Mesenchymal stem cell (in vitro differentiated cells and primary cell): ENCODE data around the gene MRPS33.

Source experiments
- DNase-seq: peaks from one replicate; pipeline ENCODE4 v3.0.0-alpha.2; 2013
- H2AFZ ChIP-seq: one replicate; pipeline ENCODE4 v1.6.1; 2013; ENCODE audit warnings: low read depth, mild to moderate bottlenecking, control low read depth, inconsistent platforms, low read length, moderate library complexity
- H2AK5ac ChIP-seq: 2 replicates; pipeline ENCODE4 v1.6.1; 2013; ENCODE audit warnings: low read length, moderate library complexity, mild to moderate bottlenecking, inconsistent platforms; ENCODE audit not compliant: severe bottlenecking
- H2BK120ac ChIP-seq: one replicate; pipeline ENCODE4 v1.6.1; 2013; ENCODE audit warnings: low read depth, mild to moderate bottlenecking, inconsistent platforms, low read length, moderate library complexity
- H2BK12ac ChIP-seq, 2 experiments: one replicate each; pipeline ENCODE4 v1.6.1; 2013; ENCODE audit warnings: inconsistent platforms in 2 of 2, low read length in 2 of 2, mild to moderate bottlenecking in 2 of 2, moderate library complexity in 2 of 2, control low read depth in 1 of 2
- H2BK15ac ChIP-seq: one replicate; pipeline ENCODE4 v1.6.1; 2013; ENCODE audit warnings: mild to moderate bottlenecking, low read depth, inconsistent platforms; ENCODE audit not compliant: poor library complexity, severe bottlenecking
- H2BK5ac ChIP-seq: 2 replicates; pipeline ENCODE4 v1.6.1; 2013; ENCODE audit warnings: low read depth, mild to moderate bottlenecking, low read length, control low read depth, inconsistent platforms; ENCODE audit not compliant: poor library complexity, severe bottlenecking
- H3K14ac ChIP-seq, 2 experiments: one replicate each; pipeline ENCODE4 v1.6.1; 2013; ENCODE audit warnings: inconsistent platforms in 2 of 2, low read length in 2 of 2, control low read depth in 1 of 2, mild to moderate bottlenecking in 1 of 2, moderate library complexity in 1 of 2
- H3K18ac ChIP-seq, 2 experiments: one replicate each; pipeline ENCODE4 v1.6.1; 2013; ENCODE audit warnings: inconsistent platforms in 2 of 2, low read length in 2 of 2, control low read depth in 1 of 2, low read depth in 1 of 2, mild to moderate bottlenecking in 1 of 2
- H3K23ac ChIP-seq, 2 experiments: one replicate each; pipeline ENCODE4 v1.6.1; 2013; ENCODE audit warnings: inconsistent platforms in 2 of 2, low read length in 2 of 2, mild to moderate bottlenecking in 2 of 2, moderate library complexity in 2 of 2, control low read depth in 1 of 2
- H3K27ac ChIP-seq: 2 replicates; pipeline ENCODE4 v1.5.1; 2013; ENCODE audit warnings: mild to moderate bottlenecking, moderate library complexity, low read length, control low read depth, inconsistent platforms; ENCODE audit not compliant: poor library complexity, severe bottlenecking
- H3K27me3 ChIP-seq, 2 experiments: 2 replicates each; pipeline versions ENCODE4 v1.6.1 to v1.7.0; 2013; ENCODE audit warnings: low read length in 2 of 2, mild to moderate bottlenecking in 2 of 2, moderate library complexity in 2 of 2, control low read depth in 1 of 2, inconsistent platforms in 1 of 2; ENCODE audit not compliant: control insufficient read depth in 1 of 2, insufficient read depth in 1 of 2
- H3K36me3 ChIP-seq, 2 experiments: 2 replicates each; pipeline versions ENCODE4 v1.6.1 to v1.7.0; 2013; ENCODE audit warnings: low read length in 2 of 2, control low read depth in 1 of 2, inconsistent platforms in 1 of 2, low read depth in 1 of 2, mild to moderate bottlenecking in 1 of 2; ENCODE audit not compliant: insufficient read depth in 2 of 2, control insufficient read depth in 1 of 2
- H3K4ac ChIP-seq, 2 experiments: one replicate each; pipeline ENCODE4 v1.6.1; 2013; ENCODE audit warnings: inconsistent platforms in 2 of 2, low read length in 2 of 2, mild to moderate bottlenecking in 2 of 2, moderate library complexity in 2 of 2, control low read depth in 1 of 2, low read depth in 1 of 2
- H3K4me1 ChIP-seq: 2 replicates; pipeline ENCODE4 v1.6.1; 2013; ENCODE audit warnings: low read depth, low read length, control low read depth; ENCODE audit not compliant: control insufficient read depth, insufficient read depth
- H3K4me2 ChIP-seq: 2 replicates; pipeline ENCODE4 v1.6.1; 2013; ENCODE audit warnings: low read length, mild to moderate bottlenecking, inconsistent platforms; ENCODE audit not compliant: poor library complexity, severe bottlenecking
- H3K4me3 ChIP-seq, 2 experiments: 2 replicates each; pipeline versions ENCODE4 v1.5.1 to v1.7.0; 2013; ENCODE audit warnings: low read length in 2 of 2, mild to moderate bottlenecking in 2 of 2, control low read depth in 1 of 2, low read depth in 1 of 2; ENCODE audit not compliant: insufficient read depth in 1 of 2
- H3K79me1 ChIP-seq: replicated peaks from 2 replicates; pipeline ENCODE4 v1.6.1; 2013; ENCODE audit warnings: mild to moderate bottlenecking, control low read depth, low read length, inconsistent platforms; ENCODE audit not compliant: poor library complexity, severe bottlenecking
- H3K9ac ChIP-seq: 2 replicates; pipeline ENCODE4 v1.7.0; 2013; ENCODE audit warnings: mild to moderate bottlenecking, low read length, moderate library complexity
- H3K9me3 ChIP-seq: 2 replicates; pipeline ENCODE4 v1.7.0; 2013; ENCODE audit warnings: mild to moderate bottlenecking, low read length; ENCODE audit not compliant: control insufficient read depth
- H4K8ac ChIP-seq: one replicate; pipeline ENCODE4 v1.6.1; 2013; ENCODE audit warnings: inconsistent platforms, mild to moderate bottlenecking, low read length, moderate library complexity
- H4K91ac ChIP-seq: one replicate; pipeline ENCODE4 v1.6.1; 2013; ENCODE audit warnings: mild to moderate bottlenecking, low read length, inconsistent platforms
- WGBS: methylation state at CpG from one replicate; pipeline ENCODE4 v1.1.7; 2013; ENCODE audit warnings: mixed read lengths; 5-methylcytosine and 5-hydroxymethylcytosine counted together

Gene MRPS33

GRCh38 chr7:141028767-141029166 is 14.0 kb upstream of the MRPS33 start:
- 70% methylated on average over 2 of the region's 3 CpGs for WGBS
- no peak overlapping the region for H2AFZ ChIP-seq
- peaks cover 23% of the 10 kb centered on the region for H3K9me3 ChIP-seq
- no peak overlapping the region for H2BK120ac ChIP-seq
- no peaks in the 10 kb centered on the region for H3K27me3 ChIP-seq
- H2BK5ac ChIP-seq, result no peak overlapping the region
- no peak overlapping the region for H2BK15ac ChIP-seq
- H3K4ac ChIP-seq, result no peak overlapping the region
- no peak overlapping the region for H3K14ac ChIP-seq
- peaks cover 1% of the 10 kb centered on the region for H3K4me1 ChIP-seq
- H3K18ac ChIP-seq, result no peak overlapping the region
- no peaks in the 10 kb centered on the region for H3K79me1 ChIP-seq
- H3K9ac ChIP-seq, result no peak overlapping the region
- no peaks in the 10 kb centered on the region for H3K36me3 ChIP-seq
- H2BK12ac ChIP-seq, result no peak overlapping the region
- no peak overlapping the region for H4K8ac ChIP-seq
- H4K91ac ChIP-seq, result no peak overlapping the region
- H3K4me2 ChIP-seq, result no peak overlapping the region
- H3K27ac ChIP-seq, result no peak overlapping the region
- no peak overlapping the region for H3K4me3 ChIP-seq
- no peak for DNase-seq
- no peak overlapping the region for H2AK5ac ChIP-seq
- H3K23ac ChIP-seq, result no peak overlapping the region

DNA sequence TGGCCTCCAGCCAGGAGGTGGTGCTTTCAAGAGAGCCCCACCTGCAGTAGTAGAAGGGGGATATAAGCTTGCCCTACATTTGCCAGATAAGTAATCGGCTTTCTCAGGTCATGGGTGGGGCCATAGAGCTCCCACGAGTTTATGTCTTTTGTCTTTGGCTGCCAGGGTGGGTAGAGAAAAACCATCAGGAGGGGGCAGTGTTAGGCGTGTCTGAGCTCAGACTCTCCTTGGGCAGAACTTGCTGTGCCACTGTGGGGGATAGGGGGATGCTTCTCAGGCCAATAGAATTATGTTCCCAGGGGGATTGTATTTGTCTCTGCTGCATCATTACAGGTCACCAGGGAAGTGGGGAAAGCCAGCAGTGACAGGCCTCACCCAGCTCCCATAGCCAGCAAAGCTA is 12.3 kb upstream of the MRPS33 start:
- DNase-seq, result no peak
- H2BK120ac ChIP-seq, result no peak overlapping the region
- H3K14ac ChIP-seq, result no peak overlapping the region
- no peaks in the 10 kb centered on the region for H3K27me3 ChIP-seq
- H3K79me1 ChIP-seq, result no peaks in the 10 kb centered on the region
- no peak overlapping the region for H4K8ac ChIP-seq
- H3K9me3 ChIP-seq, result peaks cover 23% of the 10 kb centered on the region
- no peak overlapping the region for H3K18ac ChIP-seq
- H3K4me1 ChIP-seq, result no peaks in the 10 kb centered on the region
- no peak overlapping the region for H2AFZ ChIP-seq
- no peak overlapping the region for H2AK5ac ChIP-seq
- H3K9ac ChIP-seq, result no peak overlapping the region
- no peak overlapping the region for H3K4me3 ChIP-seq
- 57% methylated on average over 3 of the region's 3 CpGs for WGBS
- H3K4ac ChIP-seq, result no peak overlapping the region
- H3K4me2 ChIP-seq, result no peak overlapping the region
- H2BK5ac ChIP-seq, result no peak overlapping the region
- no peak overlapping the region for H2BK15ac ChIP-seq
- H3K23ac ChIP-seq, result no peak overlapping the region
- no peak overlapping the region for H4K91ac ChIP-seq
- H3K36me3 ChIP-seq, result no peaks in the 10 kb centered on the region
- H2BK12ac ChIP-seq, result no peak overlapping the region
- H3K27ac ChIP-seq, result no peak overlapping the region

GRCh38 chr7:141024668-141025067 is 9.9 kb upstream of the MRPS33 start:
- no peak overlapping the region for H3K4me3 ChIP-seq
- H3K36me3 ChIP-seq, result no peaks in the 10 kb centered on the region
- no CpG with 5 or more reads among the region's 1 CpG for WGBS
- no peak overlapping the region for H3K27ac ChIP-seq
- peaks cover 22% of the 10 kb centered on the region for H3K9me3 ChIP-seq
- H3K23ac ChIP-seq, result no peak overlapping the region
- H3K9ac ChIP-seq, result no peak overlapping the region
- H2AFZ ChIP-seq, result no peak overlapping the region
- no peak overlapping the region for H2BK120ac ChIP-seq
- no peak overlapping the region for H2BK12ac ChIP-seq
- H3K4ac ChIP-seq, result no peak overlapping the region
- H3K4me1 ChIP-seq, result no peaks in the 10 kb centered on the region
- H3K79me1 ChIP-seq, result no peaks in the 10 kb centered on the region
- H4K91ac ChIP-seq, result no peak overlapping the region
- no peak overlapping the region for H3K18ac ChIP-seq
- no peak overlapping the region for H4K8ac ChIP-seq
- H2BK15ac ChIP-seq, result no peak overlapping the region
- no peak overlapping the region for H3K4me2 ChIP-seq
- no peak overlapping the region for H2AK5ac ChIP-seq
- H3K14ac ChIP-seq, result no peak overlapping the region
- DNase-seq, result no peak
- no peak overlapping the region for H2BK5ac ChIP-seq
- H3K27me3 ChIP-seq, result no peaks in the 10 kb centered on the region

DNA sequence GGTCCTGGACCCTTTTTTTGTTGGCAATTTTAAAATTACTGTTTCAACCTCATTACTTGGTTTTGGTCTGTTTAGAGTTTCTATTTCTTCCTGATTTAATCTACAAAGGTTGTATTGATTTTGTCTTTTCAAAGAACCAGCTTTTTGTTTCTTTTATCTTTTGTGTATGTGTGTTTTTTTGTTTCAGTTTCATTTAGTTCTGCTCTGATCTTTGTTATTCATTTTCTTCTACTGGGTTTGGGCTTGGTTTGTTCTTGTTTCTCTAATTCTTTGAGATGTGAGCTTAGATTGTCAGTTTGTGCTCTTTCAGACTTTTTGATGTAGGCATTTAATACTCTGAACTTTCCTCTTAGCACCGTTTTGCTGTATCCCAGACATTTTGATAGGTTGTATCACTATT is 8.5 kb upstream of the MRPS33 start:
- Histone ChIP-seq H2BK15ac (no peak overlapping the region), H4K8ac (no peak overlapping the region), H2AFZ (no peak overlapping the region), H3K4me3 (no peak overlapping the region), H3K4me1 (no peaks in the 10 kb centered on the region), H3K27ac (no peak overlapping the region), H3K18ac (no peak overlapping the region), H3K36me3 (no peaks in the 10 kb centered on the region), H3K79me1 (no peaks in the 10 kb centered on the region), H3K9ac (no peak overlapping the region), H3K4me2 (no peak overlapping the region), H3K23ac (no peak overlapping the region), H3K27me3 (no peaks in the 10 kb centered on the region), H4K91ac (no peak overlapping the region), H2BK5ac (no peak overlapping the region), H3K4ac (no peak overlapping the region), H2AK5ac (no peak overlapping the region), H2BK120ac (no peak overlapping the region), H3K14ac (no peak overlapping the region), H3K9me3 (peaks cover 14% of the 10 kb centered on the region), H2BK12ac (no peak overlapping the region)
- no peak for DNase-seq
- WGBS, result no CpG with 5 or more reads among the region's 1 CpG
